B cell (primary cell): ENCODE data around the gene CDCA7.

Experiments
- CTCF ChIP-seq: fragments of 200-600 bp; IDR thresholded peaks from one replicate; pipeline ENCODE4 v1.8.0; 2022; ENCODE audit warnings: antibody characterized with exemption, mild to moderate bottlenecking
- EZH2 ChIP-seq: IDR thresholded peaks from 2 replicates; pipeline ENCODE4 v1.6.1; 2012; ENCODE audit warnings: borderline replicate concordance, low read depth, mild to moderate bottlenecking, moderate library complexity, low read length; ENCODE audit not compliant: insufficient read depth, poor library complexity, severe bottlenecking

- TF ChIP-seq CTCF (no peak), EZH2 (no peak)
Observed at GRCh38 chr2:173311844-173312606, 42.6 kb upstream of the CDCA7 start.
